Kidney (tissue), 14 donors: ENCODE data around the gene TBC1D24. TPM values are rescaled to one million over a fixed set of nuclear protein-coding genes. Genes with fewer than 3 reads are reported as not detected.

ENCODE experiments used
- DNase-seq, 5 donors: peaks; one replicate each; pipeline ENCODE4 v3.0.0-alpha.2; 2013 to 2020
- FAIRE-seq: peaks from 2 replicates; lab custom pipeline; 2012; peaks lifted over from hg19 to GRCh38; lab: Jason Lieb, UNC
- H3K27ac ChIP-seq, 2 donors: one replicate each; pipeline ENCODE4 v1.7.0; 2013; ENCODE audit warnings: low read depth in 2 of 2, low read length in 2 of 2, inconsistent platforms in 1 of 2
- H3K27me3 ChIP-seq: one replicate; pipeline ENCODE4 v1.7.1; 2013; ENCODE audit warnings: low read length, inconsistent platforms; ENCODE audit not compliant: control insufficient read depth, insufficient read depth
- H3K36me3 ChIP-seq, 3 donors: one replicate each; pipeline versions ENCODE4 v1.7.0 to v1.7.1; 2013; ENCODE audit warnings: low read length in 3 of 3, control low read depth in 1 of 3, inconsistent platforms in 1 of 3; ENCODE audit not compliant: insufficient read depth in 3 of 3, control insufficient read depth in 2 of 3
- H3K4me1 ChIP-seq, 3 donors: one replicate each; pipeline versions ENCODE4 v1.7.0 to v1.7.1; 2013; ENCODE audit warnings: low read length in 3 of 3, inconsistent platforms in 1 of 3, low read depth in 1 of 3; ENCODE audit not compliant: control insufficient read depth in 2 of 3, insufficient read depth in 2 of 3
- H3K4me3 ChIP-seq, 3 donors: one replicate each; pipeline versions ENCODE4 v1.7.0 to v1.8.1; 2013; ENCODE audit warnings: low read length in 3 of 3, control low read depth in 1 of 3, inconsistent platforms in 1 of 3
- H3K9ac ChIP-seq, 3 donors: one replicate each; pipeline versions ENCODE4 v1.7.0 to v1.7.1; 2013; ENCODE audit warnings: low read length in 3 of 3, control low read depth in 1 of 3, inconsistent platforms in 1 of 3
- H3K9me3 ChIP-seq, 3 donors: one replicate each; pipeline versions ENCODE4 v1.7.0 to v1.7.1; 2013; ENCODE audit warnings: low read length in 3 of 3, control low read depth in 1 of 3, inconsistent platforms in 1 of 3; ENCODE audit not compliant: control insufficient read depth in 2 of 3, insufficient read depth in 1 of 3
- intact Hi-C: fragments of 100-400 bp; cut with DNase I; formaldehyde crosslinking; loops from one replicate; pipeline ENCODE4 v1.11.1; 2022
- polyA plus RNA-seq: library from polyadenylated mRNA; stranded (reverse); fragments of 350-450 nt; fragmentation: Illumina TruSeq; extraction: RNeasy Lipid Tissue Mini Kit (QIAGEN cat#74804); gene quantifications from one replicate; pipeline ENCODE4 v1.2.3, GENCODE V29; 2014; ENCODE audit warnings: low read depth, low replicate concordance; ENCODE audit not compliant: insufficient read depth
- total RNA-seq: library from RNA; stranded (reverse); fragmentation: NEBNext Ultra II Directional; extraction: Animal tissue kit (Norgen Biotek cat#: 25700); gene quantifications from one replicate; pipeline ENCODE4 v1.2.1, GENCODE V29; 2021
- TF ChIP-seq, protein P1 (sequence below): IDR thresholded peaks from 3 replicates; pipeline ENCODE4 v1.5.1; 2012; ENCODE audit warnings: mild to moderate bottlenecking, moderate library complexity, borderline replicate concordance; ENCODE audit not compliant: insufficient read depth; ENCODE audit errors: extremely low read depth
- donor health status: control.
- donor health status: control.
- donor health status: control.
- donor health status: control.
- donor health status: control.
- donor health status: DM: yes; HTN: yes; CAD: no.
- donor health status: Normal renal cell carcinoma (clear cell type).

TBC1D24 gene
- total and polyA plus RNA-seq, 2 donors from 2014 or later = 23.9 to 25.7 TPM

DNA sequence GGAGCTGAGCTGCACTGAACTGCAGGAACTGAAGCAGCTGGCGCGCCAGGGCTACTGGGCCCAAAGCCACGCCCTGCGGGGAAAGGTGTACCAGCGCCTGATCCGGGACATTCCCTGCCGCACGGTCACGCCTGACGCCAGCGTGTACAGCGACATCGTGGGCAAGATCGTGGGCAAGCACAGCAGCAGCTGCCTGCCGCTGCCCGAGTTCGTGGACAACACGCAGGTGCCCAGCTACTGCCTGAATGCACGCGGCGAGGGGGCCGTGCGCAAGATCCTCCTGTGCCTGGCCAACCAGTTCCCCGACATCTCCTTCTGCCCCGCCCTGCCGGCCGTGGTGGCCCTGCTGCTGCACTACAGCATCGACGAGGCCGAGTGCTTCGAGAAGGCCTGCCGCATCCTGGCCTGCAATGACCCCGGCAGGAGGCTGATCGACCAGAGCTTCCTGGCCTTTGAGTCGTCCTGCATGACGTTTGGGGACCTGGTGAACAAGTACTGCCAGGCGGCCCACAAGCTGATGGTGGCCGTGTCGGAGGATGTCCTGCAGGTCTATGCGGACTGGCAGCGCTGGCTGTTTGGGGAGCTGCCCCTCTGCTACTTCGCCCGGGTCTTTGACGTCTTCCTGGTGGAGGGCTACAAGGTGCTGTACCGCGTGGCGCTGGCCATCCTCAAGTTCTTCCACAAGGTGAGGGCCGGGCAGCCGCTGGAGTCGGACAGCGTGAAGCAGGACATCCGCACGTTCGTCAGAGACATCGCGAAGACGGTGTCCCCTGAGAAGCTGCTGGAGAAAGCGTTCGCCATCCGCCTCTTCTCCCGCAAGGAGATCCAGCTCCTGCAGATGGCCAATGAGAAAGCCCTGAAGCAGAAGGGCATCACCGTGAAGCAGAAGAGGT lies 21.5 kb downstream of the TBC1D24 start:
- Histone ChIP-seq H3K4me3 (no peak overlapping the region), H3K27me3 (no peaks in the 10 kb centered on the region), H3K27ac (peak overlapping the region in 1 of 2 donors; percentile 16), H3K9me3 (no peaks in the 10 kb centered on the region), H3K36me3 (no peaks in the 10 kb centered on the region), H3K9ac (no peak overlapping the region), H3K4me1 (peaks cover 0 to 50% (median 13%) of the 10 kb centered on the region in 3 donors)
- TF ChIP-seq, protein P1, sequence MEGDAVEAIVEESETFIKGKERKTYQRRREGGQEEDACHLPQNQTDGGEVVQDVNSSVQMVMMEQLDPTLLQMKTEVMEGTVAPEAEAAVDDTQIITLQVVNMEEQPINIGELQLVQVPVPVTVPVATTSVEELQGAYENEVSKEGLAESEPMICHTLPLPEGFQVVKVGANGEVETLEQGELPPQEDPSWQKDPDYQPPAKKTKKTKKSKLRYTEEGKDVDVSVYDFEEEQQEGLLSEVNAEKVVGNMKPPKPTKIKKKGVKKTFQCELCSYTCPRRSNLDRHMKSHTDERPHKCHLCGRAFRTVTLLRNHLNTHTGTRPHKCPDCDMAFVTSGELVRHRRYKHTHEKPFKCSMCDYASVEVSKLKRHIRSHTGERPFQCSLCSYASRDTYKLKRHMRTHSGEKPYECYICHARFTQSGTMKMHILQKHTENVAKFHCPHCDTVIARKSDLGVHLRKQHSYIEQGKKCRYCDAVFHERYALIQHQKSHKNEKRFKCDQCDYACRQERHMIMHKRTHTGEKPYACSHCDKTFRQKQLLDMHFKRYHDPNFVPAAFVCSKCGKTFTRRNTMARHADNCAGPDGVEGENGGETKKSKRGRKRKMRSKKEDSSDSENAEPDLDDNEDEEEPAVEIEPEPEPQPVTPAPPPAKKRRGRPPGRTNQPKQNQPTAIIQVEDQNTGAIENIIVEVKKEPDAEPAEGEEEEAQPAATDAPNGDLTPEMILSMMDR = no peak
- DNase-seq = peak in 2 of 5 donors; percentile 41 to 73
- intact Hi-C loops = no loop called here
- no peak for FAIRE-seq

DNA sequence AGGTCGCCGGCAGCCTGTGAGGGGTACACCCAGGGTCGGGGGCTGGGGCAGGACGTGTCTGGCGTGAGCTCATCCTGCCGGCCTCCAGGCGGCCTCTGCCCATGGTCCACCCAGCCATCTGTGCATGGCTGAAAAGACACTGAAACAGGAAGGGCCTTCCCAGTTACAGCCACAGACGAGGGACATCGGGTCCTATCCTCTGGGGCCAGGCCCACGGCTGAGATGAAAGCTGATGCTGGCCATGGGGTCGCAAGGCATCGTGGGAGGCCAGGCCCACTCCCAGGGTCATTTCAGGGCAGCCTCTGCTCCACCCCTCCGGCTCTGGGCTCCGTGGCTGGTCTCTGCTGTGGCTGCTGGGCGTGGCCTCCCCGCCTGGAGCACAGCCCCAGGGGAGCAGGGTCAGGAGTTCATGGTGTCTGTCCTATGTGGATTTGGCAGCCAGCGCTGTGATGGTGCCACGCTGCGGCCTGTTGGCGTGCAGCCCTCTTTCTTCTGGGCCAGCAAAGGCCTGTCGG lies 22.2 kb downstream of the TBC1D24 start:
- intact Hi-C loops = no loop called here
- Histone ChIP-seq H3K4me3 (no peak overlapping the region), H3K9ac (peak overlapping the region in 1 of 3 donors; percentile 19), H3K9me3 (no peaks in the 10 kb centered on the region), H3K36me3 (no peaks in the 10 kb centered on the region), H3K4me1 (peaks cover 0 to 55% (median 13%) of the 10 kb centered on the region in 3 donors), H3K27ac (peak overlapping the region in 1 of 2 donors; percentile 16), H3K27me3 (no peaks in the 10 kb centered on the region)
- peak in 2 of 5 donors; percentile 47 to 91 for DNase-seq
- TF ChIP-seq, protein P1 = no peak
- FAIRE-seq = no peak

GRCh38 chr16:2497695-2498484 lies 23.0 kb downstream of the TBC1D24 start:
- H3K36me3 ChIP-seq = no peaks in the 10 kb centered on the region
- H3K9me3 ChIP-seq = no peaks in the 10 kb centered on the region
- no peaks in the 10 kb centered on the region for H3K27me3 ChIP-seq
- intact Hi-C loops = no loop called here
- FAIRE-seq (no peak), DNase-seq (peak in 1 of 5 donors; percentile 72)
- TF ChIP-seq, protein P1 = no peak
- H3K4me1 ChIP-seq = peaks cover 0 to 58% (median 13%) of the 10 kb centered on the region in 3 donors
- H3K27ac ChIP-seq = no peak overlapping the region
- H3K9ac ChIP-seq = peak overlapping the region in 1 of 3 donors; percentile 19
- no peak overlapping the region for H3K4me3 ChIP-seq
